Suppressor macrophage (primary cell): ENCODE measurements around the gene NINL.

Experiments
- DNase-seq, 4 experiments: peaks; one replicate each; pipeline ENCODE4 v3.0.0-alpha.2; 2020 to 2022

The NINL gene

GRCh38 chr20:25407311-25408169 is 177.8 kb downstream of the NINL start, which contains the start of gene GINS1:
Gene GINS1 (plus strand): TSS chr20:25407673. CDS start chr20:25407821, 148 bp downstream.
- DNase-seq, result peak; percentile 86 to 94 (median 88)
